Measurements from ENCODE around the gene SUPT7L. TPM values are rescaled to one million over a fixed set of nuclear protein-coding genes. Genes with fewer than 3 reads are reported as not detected.

SUPT7L gene
- total RNA-seq, 1 experiment from 2014 or later, result 22.4 TPM

DNA sequence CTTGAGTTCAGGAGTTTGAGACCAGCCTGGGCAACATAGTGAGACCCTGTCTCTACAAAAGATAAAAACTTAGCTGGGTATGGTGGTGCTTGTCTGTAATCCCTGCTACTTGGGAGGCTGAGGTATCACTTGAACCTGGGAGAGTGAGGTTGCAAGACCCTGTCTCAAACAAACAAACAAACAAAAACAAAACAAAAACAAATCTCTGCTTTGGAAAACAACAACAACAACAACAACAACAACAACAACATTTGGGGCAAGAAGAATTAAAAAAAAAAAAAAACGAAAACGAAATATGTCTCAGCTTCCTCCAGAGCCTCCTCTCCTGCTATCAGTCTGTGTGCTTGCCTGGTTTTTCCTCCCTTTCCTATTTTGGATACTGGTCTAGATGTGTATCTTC, 17.2 kb upstream of the SUPT7L start:
- POLR2A ChIA-PET, result no interaction called here
- no peak for ATAC-seq
- H3K27ac ChIP-seq (ENCODE audit: low read length), result no peak overlapping the region

DNA sequence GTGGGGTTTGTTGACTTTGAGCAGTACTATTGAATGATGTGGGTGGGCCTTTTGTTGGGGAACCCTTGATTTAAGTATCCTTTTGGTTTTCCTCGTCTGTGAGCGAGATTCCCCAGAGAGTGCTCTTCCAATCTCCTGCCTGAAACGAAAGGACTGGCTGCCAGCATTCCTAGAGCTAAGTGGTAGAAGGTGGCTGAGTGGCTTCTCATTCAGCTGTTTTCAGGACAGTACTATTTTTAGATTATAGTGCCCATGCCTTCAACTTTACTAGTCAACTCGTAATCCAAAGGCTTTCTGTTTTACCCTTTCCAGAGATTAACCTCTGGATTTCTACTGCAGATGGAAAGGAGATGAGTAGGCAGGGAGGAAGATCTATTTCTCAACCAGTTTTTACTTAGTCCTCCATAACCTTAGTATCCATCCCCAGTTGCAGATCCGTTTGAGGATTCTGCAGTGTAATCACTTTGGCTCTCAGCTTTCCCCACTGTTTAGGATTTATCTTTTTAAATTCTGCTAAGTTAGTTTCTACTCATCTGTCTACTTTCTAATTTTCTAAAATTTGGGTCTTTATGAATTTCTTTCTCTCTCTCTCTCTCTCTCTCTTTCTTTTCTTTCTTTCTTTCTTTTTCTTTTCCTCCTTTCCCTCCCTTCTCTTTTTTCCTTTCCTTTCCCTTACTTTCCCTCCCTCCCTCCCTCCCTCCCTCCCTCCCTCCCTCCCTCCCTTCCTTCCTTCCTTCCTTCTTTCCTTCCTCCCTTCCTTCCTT, 9.5 kb upstream of the SUPT7L start:
- POLR2A ChIA-PET, result interaction anchor here (0.7 kb wide), 1 partner anchor 13 kb away, joined by 3 read pairs; no protein-coding TSS in a partner anchor
- in situ Hi-C loops (cut with HindIII; ENCODE audit: low pct_unique_long_range_greater_than_20kb, low sequenced_read_pairs) (no loop called here), intact Hi-C loops (cut with micrococcal nuclease; ENCODE audit: unreplicated experiment) (no loop called here)
- Histone ChIP-seq H3K27ac (ENCODE audit: low read length) (no peak overlapping the region), H3K36me3 (ENCODE audit: control insufficient read depth, insufficient read depth, low read length) (peaks cover 26% of the 10 kb centered on the region), H3K27me3 (ENCODE audit: control insufficient read depth, insufficient read depth, low read length) (no peaks in the 10 kb centered on the region), H3K4me3 (ENCODE audit: low read depth in 2 of 2, low read length in 2 of 2) (no peak overlapping the region), H3K4me1 (ENCODE audit: control insufficient read depth, insufficient read depth, low read length) (no peaks in the 10 kb centered on the region), H3K9me3 (ENCODE audit: control insufficient read depth, insufficient read depth, low read depth, low read length) (no peaks in the 10 kb centered on the region)
- DNase-seq (ENCODE audit: low read depth, low spot score) (no peak), ATAC-seq (no peak)
- CTCF ChIA-PET, result interaction anchor here (1.4 kb wide), 1 partner anchor 11 kb away, joined by 7 read pairs; no protein-coding TSS in a partner anchor
- TSS peak; percentile 49 for BruUV-seq (replicated peaks)
- TF ChIP-seq, protein P1, sequence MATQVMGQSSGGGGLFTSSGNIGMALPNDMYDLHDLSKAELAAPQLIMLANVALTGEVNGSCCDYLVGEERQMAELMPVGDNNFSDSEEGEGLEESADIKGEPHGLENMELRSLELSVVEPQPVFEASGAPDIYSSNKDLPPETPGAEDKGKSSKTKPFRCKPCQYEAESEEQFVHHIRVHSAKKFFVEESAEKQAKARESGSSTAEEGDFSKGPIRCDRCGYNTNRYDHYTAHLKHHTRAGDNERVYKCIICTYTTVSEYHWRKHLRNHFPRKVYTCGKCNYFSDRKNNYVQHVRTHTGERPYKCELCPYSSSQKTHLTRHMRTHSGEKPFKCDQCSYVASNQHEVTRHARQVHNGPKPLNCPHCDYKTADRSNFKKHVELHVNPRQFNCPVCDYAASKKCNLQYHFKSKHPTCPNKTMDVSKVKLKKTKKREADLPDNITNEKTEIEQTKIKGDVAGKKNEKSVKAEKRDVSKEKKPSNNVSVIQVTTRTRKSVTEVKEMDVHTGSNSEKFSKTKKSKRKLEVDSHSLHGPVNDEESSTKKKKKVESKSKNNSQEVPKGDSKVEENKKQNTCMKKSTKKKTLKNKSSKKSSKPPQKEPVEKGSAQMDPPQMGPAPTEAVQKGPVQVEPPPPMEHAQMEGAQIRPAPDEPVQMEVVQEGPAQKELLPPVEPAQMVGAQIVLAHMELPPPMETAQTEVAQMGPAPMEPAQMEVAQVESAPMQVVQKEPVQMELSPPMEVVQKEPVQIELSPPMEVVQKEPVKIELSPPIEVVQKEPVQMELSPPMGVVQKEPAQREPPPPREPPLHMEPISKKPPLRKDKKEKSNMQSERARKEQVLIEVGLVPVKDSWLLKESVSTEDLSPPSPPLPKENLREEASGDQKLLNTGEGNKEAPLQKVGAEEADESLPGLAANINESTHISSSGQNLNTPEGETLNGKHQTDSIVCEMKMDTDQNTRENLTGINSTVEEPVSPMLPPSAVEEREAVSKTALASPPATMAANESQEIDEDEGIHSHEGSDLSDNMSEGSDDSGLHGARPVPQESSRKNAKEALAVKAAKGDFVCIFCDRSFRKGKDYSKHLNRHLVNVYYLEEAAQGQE (IDR thresholded peaks at IDR 0.05; ENCODE audit: insufficient read depth in 1 of 2, low read depth in 2 of 2, low read length in 1 of 2), result no peak
- no peak for TF ChIP-seq TCF7L2 (IDR thresholded peaks at IDR 0.05; ENCODE audit: low read depth, low read length)
- TF ChIP-seq, protein P2, sequence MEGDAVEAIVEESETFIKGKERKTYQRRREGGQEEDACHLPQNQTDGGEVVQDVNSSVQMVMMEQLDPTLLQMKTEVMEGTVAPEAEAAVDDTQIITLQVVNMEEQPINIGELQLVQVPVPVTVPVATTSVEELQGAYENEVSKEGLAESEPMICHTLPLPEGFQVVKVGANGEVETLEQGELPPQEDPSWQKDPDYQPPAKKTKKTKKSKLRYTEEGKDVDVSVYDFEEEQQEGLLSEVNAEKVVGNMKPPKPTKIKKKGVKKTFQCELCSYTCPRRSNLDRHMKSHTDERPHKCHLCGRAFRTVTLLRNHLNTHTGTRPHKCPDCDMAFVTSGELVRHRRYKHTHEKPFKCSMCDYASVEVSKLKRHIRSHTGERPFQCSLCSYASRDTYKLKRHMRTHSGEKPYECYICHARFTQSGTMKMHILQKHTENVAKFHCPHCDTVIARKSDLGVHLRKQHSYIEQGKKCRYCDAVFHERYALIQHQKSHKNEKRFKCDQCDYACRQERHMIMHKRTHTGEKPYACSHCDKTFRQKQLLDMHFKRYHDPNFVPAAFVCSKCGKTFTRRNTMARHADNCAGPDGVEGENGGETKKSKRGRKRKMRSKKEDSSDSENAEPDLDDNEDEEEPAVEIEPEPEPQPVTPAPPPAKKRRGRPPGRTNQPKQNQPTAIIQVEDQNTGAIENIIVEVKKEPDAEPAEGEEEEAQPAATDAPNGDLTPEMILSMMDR (IDR thresholded peaks at IDR 0.05), result no peak
- no peak for TF ChIP-seq POLR2AphosphoS5 (IDR thresholded peaks at IDR 0.05; ENCODE audit: low read depth, low read length)
- no peak for TF ChIP-seq SIN3A (IDR thresholded peaks at IDR 0.05; ENCODE audit: borderline replicate concordance, insufficient read depth, low read depth, low read length)

More for the DNA sequence above, 17.2 kb upstream of the SUPT7L start:
- TF ChIP-seq, protein P2 (IDR thresholded peaks at IDR 0.05), result no peak
- TF ChIP-seq TCF7L2 (IDR thresholded peaks at IDR 0.05; ENCODE audit: low read depth, low read length) (no peak), POLR2AphosphoS5 (IDR thresholded peaks at IDR 0.05; ENCODE audit: low read depth, low read length) (no peak), SIN3A (IDR thresholded peaks at IDR 0.05; ENCODE audit: borderline replicate concordance, insufficient read depth, low read depth, low read length) (no peak)
- TF ChIP-seq, protein P1 (IDR thresholded peaks at IDR 0.05; ENCODE audit: insufficient read depth in 1 of 2, low read depth in 2 of 2, low read length in 1 of 2), result no peak
- Histone ChIP-seq H3K4me1 (ENCODE audit: control insufficient read depth, insufficient read depth, low read length) (no peaks in the 10 kb centered on the region), H3K4me3 (ENCODE audit: low read depth in 2 of 2, low read length in 2 of 2) (no peak overlapping the region), H3K36me3 (ENCODE audit: control insufficient read depth, insufficient read depth, low read length) (peaks cover 21% of the 10 kb centered on the region), H3K9me3 (ENCODE audit: control insufficient read depth, insufficient read depth, low read depth, low read length) (no peaks in the 10 kb centered on the region), H3K27me3 (ENCODE audit: control insufficient read depth, insufficient read depth, low read length) (no peaks in the 10 kb centered on the region)
- BruUV-seq (replicated peaks), result no TSS peak
- in situ Hi-C loops (cut with HindIII; ENCODE audit: low pct_unique_long_range_greater_than_20kb, low sequenced_read_pairs) (no loop called here), intact Hi-C loops (cut with micrococcal nuclease; ENCODE audit: unreplicated experiment) (no loop called here)
- CTCF ChIA-PET, result no interaction called here
- no peak for DNase-seq (ENCODE audit: low read depth, low spot score)

Data from Panc1 (cell line).